ENCODE results near the gene GAK. TPM values are rescaled to one million over a fixed set of nuclear protein-coding genes. Genes with fewer than 3 reads are reported as not detected.

GAK gene
- total and polyA plus RNA-seq, 10 donors, result 112 to 249 (median 190) TPM

GRCh38 chr4:845233-845835, 86.8 kb downstream of the GAK start:
- no peaks in the 10 kb centered on the region for H3K27me3 ChIP-seq (replicated peaks in 1 of 7)
- H3K27ac ChIP-seq, result no peak overlapping the region
- H3K36me3 ChIP-seq, result peaks cover 0 to 67% (median 22%) of the 10 kb centered on the region in 6 donors
- peaks cover 0 to 29% (median 15%) of the 10 kb centered on the region in 8 donors for H3K9me3 ChIP-seq
- peaks cover 0 to 26% (median 8%) of the 10 kb centered on the region in 6 donors for H3K4me1 ChIP-seq
- intact Hi-C loops (cut with DNase I; ENCODE audit: low total_unique reads), result no loop called here
- no peak overlapping the region for H3K4me3 ChIP-seq
- no peak for TF ChIP-seq POLR2A (IDR thresholded peaks at IDR 0.05)
- peak in 1 of 3 donors; percentile 4 for TF ChIP-seq POLR2AphosphoS5 (IDR thresholded peaks at IDR 0.05)
- no peak for TF ChIP-seq CTCF (IDR thresholded peaks at IDR 0.05 in 8 of 11, conservative IDR thresholded peaks at IDR 0.05 in 3 of 11)
- DNase-seq, result peak; percentile 54
- 80 to 93% (median 89%) methylated on average over 8 to 9 of the region's 9 CpGs for WGBS, 5 donors

GRCh38 chr4:844752-845232, 87.3 kb downstream of the GAK start:
- WGBS, 5 donors, result 93 to 100% (median 98%) methylated on average over 3 to 10 of the region's 10 CpGs
- intact Hi-C loops (cut with DNase I; ENCODE audit: low total_unique reads), result no loop called here
- H3K27ac ChIP-seq, result no peak overlapping the region

GRCh38 chr4:839675-840443, 92.3 kb downstream of the GAK start:
- no peak for DNase-seq
- no peak overlapping the region for H3K4me3 ChIP-seq
- intact Hi-C loops (cut with DNase I; ENCODE audit: low total_unique reads), result no loop called here
- no peak overlapping the region for H3K27ac ChIP-seq
- no peak for TF ChIP-seq CTCF (IDR thresholded peaks at IDR 0.05 in 8 of 11, conservative IDR thresholded peaks at IDR 0.05 in 3 of 11)
- no peak for TF ChIP-seq POLR2AphosphoS5 (IDR thresholded peaks at IDR 0.05)
- TF ChIP-seq POLR2A (IDR thresholded peaks at IDR 0.05), result no peak
- H3K4me1 ChIP-seq, result peaks cover 0 to 13% (median 4%) of the 10 kb centered on the region in 6 donors
- peaks cover 5 to 64% (median 47%) of the 10 kb centered on the region in 8 donors for H3K9me3 ChIP-seq
- 82 to 92% (median 83%) methylated on average over 4 of the region's 4 CpGs for WGBS, 5 donors
- H3K36me3 ChIP-seq, result peaks cover 0 to 33% (median 0%) of the 10 kb centered on the region in 6 donors
- H3K27me3 ChIP-seq (replicated peaks in 1 of 7), result no peaks in the 10 kb centered on the region

More at GRCh38 chr4:844752-845232, 87.3 kb downstream of the GAK start:
- H3K36me3 ChIP-seq, result peaks cover 0 to 62% (median 16%) of the 10 kb centered on the region in 6 donors
- peak; percentile 49 for DNase-seq
- H3K27me3 ChIP-seq (replicated peaks in 1 of 7), result no peaks in the 10 kb centered on the region
- no peak overlapping the region for H3K4me3 ChIP-seq
- peak in 1 of 3 donors; percentile 11 for TF ChIP-seq POLR2AphosphoS5 (IDR thresholded peaks at IDR 0.05)
- TF ChIP-seq POLR2A (IDR thresholded peaks at IDR 0.05), result no peak
- H3K4me1 ChIP-seq, result peaks cover 0 to 20% (median 5%) of the 10 kb centered on the region in 6 donors
- peaks cover 0 to 30% (median 15%) of the 10 kb centered on the region in 8 donors for H3K9me3 ChIP-seq

GRCh38 chr4:837772-838171, 94.3 kb downstream of the GAK start:
- DNase-seq, result no peak
- peaks cover 0 to 14% (median 0%) of the 10 kb centered on the region in 6 donors for H3K36me3 ChIP-seq
- no peak for TF ChIP-seq CTCF (IDR thresholded peaks at IDR 0.05 in 8 of 11, conservative IDR thresholded peaks at IDR 0.05 in 3 of 11)
- TF ChIP-seq POLR2A (IDR thresholded peaks at IDR 0.05), result no peak
- no peak for TF ChIP-seq POLR2AphosphoS5 (IDR thresholded peaks at IDR 0.05)
- peaks cover 5 to 54% (median 37%) of the 10 kb centered on the region in 8 donors for H3K9me3 ChIP-seq
- no peak overlapping the region for H3K4me3 ChIP-seq
- 88 to 100% (median 96%) methylated on average over 1 of the region's 1 CpG for WGBS, 5 donors
- no peak overlapping the region for H3K27ac ChIP-seq
- peaks cover 0 to 21% (median 8%) of the 10 kb centered on the region in 6 donors for H3K4me1 ChIP-seq
- intact Hi-C loops (cut with DNase I; ENCODE audit: low total_unique reads), result no loop called here
- peaks cover 0 to 4% (median 0%) of the 10 kb centered on the region in 7 donors for H3K27me3 ChIP-seq (replicated peaks in 1 of 7)

All from spleen (tissue), 11 donors.